ENCODE measurements around the gene DMRT2.

DMRT2 gene

GRCh38 chr9:1077616-1078015, 27.5 kb downstream of the DMRT2 start:
- TF ChIP-seq TSHZ2 (CRISPR knock-in tag; IDR thresholded peaks at IDR 0.05) (no peak), CREB5 (CRISPR knock-in tag; IDR thresholded peaks at IDR 0.05; ENCODE audit: low read depth) (no peak), SNAI2 (CRISPR knock-in tag; IDR thresholded peaks at IDR 0.05) (no peak), PATZ1 (CRISPR knock-in tag; IDR thresholded peaks at IDR 0.05; ENCODE audit: borderline replicate concordance) (no peak), TOX (CRISPR knock-in tag; IDR thresholded peaks at IDR 0.05; ENCODE audit: borderline replicate concordance) (no peak), ESRRG (CRISPR knock-in tag; IDR thresholded peaks at IDR 0.05) (no peak), ZNF8 (CRISPR knock-in tag; IDR thresholded peaks at IDR 0.05) (no peak), CSDC2 (CRISPR knock-in tag; IDR thresholded peaks at IDR 0.05) (no peak), OSR1 (CRISPR knock-in tag; IDR thresholded peaks at IDR 0.05) (no peak), ARNTL (CRISPR knock-in tag; IDR thresholded peaks at IDR 0.05; ENCODE audit: borderline replicate concordance, low read depth) (no peak), ZFP3 (CRISPR knock-in tag; IDR thresholded peaks at IDR 0.05) (no peak), TCF4 (CRISPR knock-in tag; IDR thresholded peaks at IDR 0.05; ENCODE audit: borderline replicate concordance) (no peak), BACH2 (CRISPR knock-in tag; IDR thresholded peaks at IDR 0.05; ENCODE audit: borderline replicate concordance) (no peak)
- no peak for ATAC-seq

GRCh38 chr9:1083325-1083913, 33.3 kb downstream of the DMRT2 start:
- no peak for TF ChIP-seq SNAI2 (CRISPR knock-in tag; IDR thresholded peaks at IDR 0.05)
- no peak for TF ChIP-seq TOX (CRISPR knock-in tag; IDR thresholded peaks at IDR 0.05; ENCODE audit: borderline replicate concordance)
- no peak for TF ChIP-seq ZFP3 (CRISPR knock-in tag; IDR thresholded peaks at IDR 0.05)
- no peak for TF ChIP-seq TCF4 (CRISPR knock-in tag; IDR thresholded peaks at IDR 0.05; ENCODE audit: borderline replicate concordance)
- TF ChIP-seq ZNF8 (CRISPR knock-in tag; IDR thresholded peaks at IDR 0.05), result no peak
- no peak for TF ChIP-seq ZNF565 (CRISPR knock-in tag; conservative IDR thresholded peaks at IDR 0.05; ENCODE audit: low read depth)
- no peak for TF ChIP-seq ISL1 (CRISPR knock-in tag; IDR thresholded peaks at IDR 0.05)
- TF ChIP-seq RARB (CRISPR knock-in tag; IDR thresholded peaks at IDR 0.05), result no peak
- peak; percentile 88 for ATAC-seq

- TF ChIP-seq ZNF70 (CRISPR knock-in tag; IDR thresholded peaks at IDR 0.05) (no peak), CREB5 (CRISPR knock-in tag; IDR thresholded peaks at IDR 0.05; ENCODE audit: low read depth) (no peak), ARNTL (CRISPR knock-in tag; IDR thresholded peaks at IDR 0.05; ENCODE audit: borderline replicate concordance, low read depth) (no peak), OSR1 (CRISPR knock-in tag; IDR thresholded peaks at IDR 0.05) (no peak), SNAI2 (CRISPR knock-in tag; IDR thresholded peaks at IDR 0.05) (no peak), PPARA (CRISPR knock-in tag; IDR thresholded peaks at IDR 0.05; ENCODE audit: borderline replicate concordance) (no peak), BACH2 (CRISPR knock-in tag; IDR thresholded peaks at IDR 0.05; ENCODE audit: borderline replicate concordance) (no peak), TSHZ2 (CRISPR knock-in tag; IDR thresholded peaks at IDR 0.05) (no peak), CSDC2 (CRISPR knock-in tag; IDR thresholded peaks at IDR 0.05) (no peak), TOX (CRISPR knock-in tag; IDR thresholded peaks at IDR 0.05; ENCODE audit: borderline replicate concordance) (no peak), GLIS3 (CRISPR knock-in tag; IDR thresholded peaks at IDR 0.05) (no peak), ESRRG (CRISPR knock-in tag; IDR thresholded peaks at IDR 0.05) (no peak), ZFP3 (CRISPR knock-in tag; IDR thresholded peaks at IDR 0.05) (no peak), ZNF8 (CRISPR knock-in tag; IDR thresholded peaks at IDR 0.05) (no peak), TCF4 (CRISPR knock-in tag; IDR thresholded peaks at IDR 0.05; ENCODE audit: borderline replicate concordance) (no peak)
- ATAC-seq, result no peak
Measured at GRCh38 chr9:1085086-1085485, 34.9 kb downstream of the DMRT2 start.
